Upper lobe of left lung (tissue), 6 donors: ENCODE data around the gene LRRC56. TPM values are rescaled to one million over a fixed set of nuclear protein-coding genes. Genes with fewer than 3 reads are reported as not detected.

Source experiments
- ATAC-seq, 2 donors: fragments of 200-7000 bp; cut with Tn5 transposase; one replicate each; pipeline ENCODE4 v1.9.1; 2022; ENCODE audit warnings: mild to moderate bottlenecking in 2 of 2, moderate library complexity in 2 of 2; ENCODE audit not compliant: low FRiP score in 2 of 2
- DNase-seq, 2 donors: peaks; one replicate each; pipeline ENCODE4 v3.0.0-alpha.2; 2019 to 2020
- H3K27ac ChIP-seq, 4 donors: fragments of 200-600 bp; sonication (generic); one replicate each; pipeline ENCODE4 v1.5.1; 2016 to 2019
- H3K27me3 ChIP-seq, 4 donors: fragments of 200-600 bp; sonication (generic); one replicate each; pipeline ENCODE4 v1.5.1; 2017 to 2019
- H3K36me3 ChIP-seq, 4 donors: fragments of 200-600 bp; sonication (generic); one replicate each; pipeline ENCODE4 v1.5.1; 2016 to 2019
- H3K4me1 ChIP-seq, 4 donors: fragments of 200-600 bp; sonication (generic); one replicate each; pipeline ENCODE4 v1.5.1; 2018 to 2019
- H3K4me3 ChIP-seq, 4 donors: fragments of 200-600 bp; sonication (generic); one replicate each; pipeline ENCODE4 v1.5.1; 2017 to 2019; ENCODE audit warnings: mild to moderate bottlenecking in 2 of 4, moderate library complexity in 1 of 4
- H3K9me3 ChIP-seq, 4 donors: fragments of 200-600 bp; sonication (generic); one replicate each; pipeline ENCODE4 v1.5.1; 2018 to 2019
- EP300 ChIP-seq, 4 donors: sonication (generic); formaldehyde crosslinking; IDR thresholded peaks; one replicate each; pipeline ENCODE4 v1.5.1; 2017; ENCODE audit warnings: antibody characterized with exemption in 4 of 4, control low read depth in 2 of 4
- POLR2A ChIP-seq, 4 donors: fragments of 450-650 bp; IDR thresholded peaks; one replicate each; pipeline ENCODE4 v1.5.1; 2016 to 2017; ENCODE audit warnings: antibody characterized with exemption in 4 of 4, mild to moderate bottlenecking in 2 of 4
- POLR2AphosphoS5 ChIP-seq, 2 donors: sonication (generic); formaldehyde crosslinking; IDR thresholded peaks; one replicate each; pipeline ENCODE4 v1.5.1; 2017; ENCODE audit warnings: antibody characterized with exemption in 2 of 2
- WGBS, 2 donors: methylation state at CpG; one replicate each; pipeline ENCODE4 v1.1.5; 2017 to 2018; 5-methylcytosine and 5-hydroxymethylcytosine counted together
- total RNA-seq, 6 donors: library from RNA; depleted of rRNA in 4 of 6; stranded (reverse); fragments of >200 nt in 4 of 6; gene quantifications; one replicate each; pipeline versions ENCODE4 v1.1.0 to v1.2.1, GENCODE V29; 2016 to 2021
- TF ChIP-seq, protein P1 (sequence below), 6 experiments: fragments of 450-650 bp in 4 of 6; fragments of 200-600 bp in 2 of 6; sonication (generic) in 2 of 6; IDR thresholded peaks; one replicate each; pipeline ENCODE4 v1.5.1; 2016 to 2019; ENCODE audit warnings: antibody characterized with exemption in 6 of 6
- donor health status: DM: no; HTN: no; CAD: no; lungs with moderate emphysema.
- donor health status: DM: no; HTN: yes; CAD: no; lungs with severe emphysema.

Gene LRRC56
- total RNA-seq, 6 donors from 2014 or later: 3.5 to 11.5 (median 5.8) TPM

DNA sequence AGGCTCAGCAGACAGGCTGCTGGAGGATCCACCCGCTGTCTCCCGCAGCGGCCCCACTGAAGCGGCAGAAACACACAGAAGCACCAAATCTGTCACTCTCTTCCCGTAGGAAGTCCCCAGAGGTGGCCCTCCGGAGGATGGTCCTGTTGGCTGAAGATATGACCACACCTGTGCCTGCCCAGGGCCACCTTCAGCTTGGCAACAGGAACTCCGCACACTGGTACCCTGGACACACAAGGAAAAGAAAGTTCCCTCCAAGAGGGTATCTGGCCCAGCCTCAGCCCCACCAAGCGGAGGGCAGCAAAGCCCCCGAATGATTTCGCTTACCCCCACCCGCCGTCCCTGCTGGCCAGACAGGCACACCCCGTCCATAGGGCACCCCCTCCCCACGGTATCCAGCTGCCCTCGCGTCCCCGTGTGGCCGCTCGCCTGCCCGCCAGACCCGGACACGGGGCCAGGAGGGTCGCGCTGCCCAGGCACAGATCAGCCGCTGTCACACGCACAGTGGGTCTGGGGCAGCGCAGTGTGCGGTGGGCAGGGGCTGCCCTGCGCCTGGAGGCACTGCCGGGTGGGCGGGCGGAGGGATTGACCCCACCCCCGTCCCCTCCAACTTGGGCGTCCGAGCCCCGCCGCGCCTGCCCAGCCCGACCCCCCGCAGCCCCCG lies 30.4 kb downstream of the LRRC56 start:
- TF ChIP-seq POLR2AphosphoS5 (IDR thresholded peaks at IDR 0.05) (no peak), EP300 (IDR thresholded peaks at IDR 0.05) (no peak), POLR2A (IDR thresholded peaks at IDR 0.05) (no peak)
- TF ChIP-seq, protein P1, sequence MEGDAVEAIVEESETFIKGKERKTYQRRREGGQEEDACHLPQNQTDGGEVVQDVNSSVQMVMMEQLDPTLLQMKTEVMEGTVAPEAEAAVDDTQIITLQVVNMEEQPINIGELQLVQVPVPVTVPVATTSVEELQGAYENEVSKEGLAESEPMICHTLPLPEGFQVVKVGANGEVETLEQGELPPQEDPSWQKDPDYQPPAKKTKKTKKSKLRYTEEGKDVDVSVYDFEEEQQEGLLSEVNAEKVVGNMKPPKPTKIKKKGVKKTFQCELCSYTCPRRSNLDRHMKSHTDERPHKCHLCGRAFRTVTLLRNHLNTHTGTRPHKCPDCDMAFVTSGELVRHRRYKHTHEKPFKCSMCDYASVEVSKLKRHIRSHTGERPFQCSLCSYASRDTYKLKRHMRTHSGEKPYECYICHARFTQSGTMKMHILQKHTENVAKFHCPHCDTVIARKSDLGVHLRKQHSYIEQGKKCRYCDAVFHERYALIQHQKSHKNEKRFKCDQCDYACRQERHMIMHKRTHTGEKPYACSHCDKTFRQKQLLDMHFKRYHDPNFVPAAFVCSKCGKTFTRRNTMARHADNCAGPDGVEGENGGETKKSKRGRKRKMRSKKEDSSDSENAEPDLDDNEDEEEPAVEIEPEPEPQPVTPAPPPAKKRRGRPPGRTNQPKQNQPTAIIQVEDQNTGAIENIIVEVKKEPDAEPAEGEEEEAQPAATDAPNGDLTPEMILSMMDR (IDR thresholded peaks at IDR 0.05): no peak
- H3K4me1 ChIP-seq: peaks cover 18 to 47% (median 31%) of the 10 kb centered on the region in 4 donors
- peak in 1 of 2 donors; percentile 9 for ATAC-seq
- H3K4me3 ChIP-seq: peak overlapping the region; percentile 33 to 79 (median 66)
- peaks cover 0 to 12% (median 0%) of the 10 kb centered on the region in 4 donors for H3K36me3 ChIP-seq
- H3K9me3 ChIP-seq: no peaks in the 10 kb centered on the region
- H3K27me3 ChIP-seq: no peaks in the 10 kb centered on the region
- peak overlapping the region; percentile 67 to 88 (median 76) for H3K27ac ChIP-seq
- DNase-seq: no peak
- WGBS, 2 donors: 57 to 66% methylated on average over 3 to 13 of the region's 41 CpGs

DNA sequence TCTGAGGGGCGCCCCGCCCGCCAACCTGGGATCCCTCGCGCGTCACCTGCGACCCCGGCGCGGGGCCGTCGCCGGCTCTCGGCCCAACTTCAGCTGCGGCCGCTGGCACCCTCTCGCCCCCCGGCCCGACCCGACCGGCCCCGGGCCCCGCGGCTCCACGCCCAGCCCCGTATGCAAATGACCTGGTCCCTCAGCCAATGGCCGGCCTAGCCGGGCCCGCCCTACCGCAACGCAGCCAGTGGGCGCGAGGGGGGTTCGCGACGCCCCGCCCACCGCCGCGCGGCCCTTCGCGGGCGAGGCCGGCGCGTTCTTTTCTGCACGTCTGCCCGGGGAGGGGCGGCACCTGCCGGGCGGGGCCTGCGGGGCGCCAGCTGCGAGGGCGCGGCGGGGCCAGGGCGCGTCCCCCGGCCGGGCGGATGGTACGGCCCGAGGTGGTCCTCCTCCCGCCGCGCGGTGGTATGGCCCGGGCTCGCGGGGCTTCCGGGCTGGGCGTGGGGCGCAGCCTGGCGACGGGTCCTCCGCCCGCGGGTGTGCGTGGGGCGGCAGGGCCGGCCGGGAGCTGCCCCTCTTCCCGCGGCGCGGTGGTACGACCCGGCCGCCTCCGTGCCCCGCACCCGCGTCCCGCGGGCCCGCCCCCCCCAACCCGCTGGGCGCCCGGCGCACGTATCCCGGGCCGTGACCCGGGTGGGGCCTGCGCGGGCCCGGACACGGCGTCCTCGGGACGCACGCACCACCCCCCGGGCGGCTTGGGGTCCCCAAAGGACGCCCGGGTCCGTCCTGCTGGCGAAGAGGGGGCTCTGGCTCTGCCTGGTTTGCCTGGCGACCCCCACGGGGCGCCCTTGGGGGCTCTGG lies 31.2 kb downstream of the LRRC56 start:
- no peaks in the 10 kb centered on the region for H3K27me3 ChIP-seq
- peak; percentile 93 to 95 for ATAC-seq
- H3K27ac ChIP-seq: peak overlapping the region; percentile 83 to 88 (median 84)
- no peaks in the 10 kb centered on the region for H3K9me3 ChIP-seq
- H3K4me3 ChIP-seq: peak overlapping the region; percentile 58 to 79 (median 76)
- WGBS, 2 donors: 6% methylated on average over 21 of the region's 123 CpGs; no CpG with 5 or more reads in 1 of the 2 donors
- H3K4me1 ChIP-seq: peaks cover 16 to 40% (median 30%) of the 10 kb centered on the region in 4 donors
- peaks cover 0 to 5% (median 0%) of the 10 kb centered on the region in 4 donors for H3K36me3 ChIP-seq
- DNase-seq: peak; percentile 95 to 99
- TF ChIP-seq POLR2AphosphoS5 (IDR thresholded peaks at IDR 0.05) (peak; percentile 11 to 36), EP300 (IDR thresholded peaks at IDR 0.05) (no peak), POLR2A (IDR thresholded peaks at IDR 0.05) (peak in 2 of 4 donors; percentile 59 to 78)
- TF ChIP-seq, protein P1 (IDR thresholded peaks at IDR 0.05): peak in 4 of 6 experiments; percentile 28 to 47 (median 34)

DNA sequence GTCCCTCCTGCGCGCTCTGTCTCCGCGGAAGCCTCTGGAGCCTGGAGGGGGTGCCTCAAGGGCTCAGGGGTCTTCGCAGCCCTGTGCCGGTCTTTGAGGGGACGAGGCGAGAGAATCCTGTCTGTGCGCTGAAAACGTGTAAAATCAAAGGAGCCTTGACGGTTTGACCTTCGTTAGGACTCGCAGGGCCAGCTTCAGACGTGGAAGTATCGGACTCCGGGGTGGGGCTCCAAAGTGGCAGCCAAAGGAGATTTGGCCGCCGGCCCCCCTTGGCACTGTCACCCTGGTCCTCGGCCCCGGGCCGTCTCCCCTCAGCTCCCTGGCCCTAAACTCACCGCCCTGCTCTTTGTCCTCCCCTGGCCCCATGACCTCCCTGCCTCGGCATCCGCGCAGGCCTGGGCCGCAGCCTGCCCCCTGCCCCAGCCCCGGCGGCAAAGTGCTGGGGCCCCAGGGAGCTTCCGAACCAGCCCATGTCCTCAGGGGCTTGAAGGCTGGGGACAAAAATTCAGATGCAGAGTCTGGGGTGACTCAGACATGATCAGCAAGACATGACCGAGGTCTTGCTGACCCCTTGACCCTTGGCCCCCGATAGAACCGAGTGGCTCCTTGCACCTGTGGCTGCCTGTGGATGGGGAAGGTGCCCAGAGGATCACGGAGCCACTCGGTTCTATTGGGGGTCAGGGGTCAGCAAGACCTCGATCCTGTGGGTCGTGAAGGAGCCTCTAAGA lies 32.0 kb downstream of the LRRC56 start:
- WGBS, 2 donors: 47 to 71% methylated on average over 10 to 36 of the region's 36 CpGs
- no peaks in the 10 kb centered on the region for H3K36me3 ChIP-seq
- H3K9me3 ChIP-seq: no peaks in the 10 kb centered on the region
- TF ChIP-seq EP300 (IDR thresholded peaks at IDR 0.05) (no peak), POLR2A (IDR thresholded peaks at IDR 0.05) (no peak), POLR2AphosphoS5 (IDR thresholded peaks at IDR 0.05) (no peak)
- TF ChIP-seq, protein P1 (IDR thresholded peaks at IDR 0.05): no peak
- H3K27me3 ChIP-seq: no peaks in the 10 kb centered on the region
- H3K4me3 ChIP-seq: peak overlapping the region; percentile 58 to 79 (median 76)
- no peak for ATAC-seq
- peak in 1 of 2 donors; percentile 86 for DNase-seq
- H3K27ac ChIP-seq: peak overlapping the region; percentile 83 to 88 (median 84)
- H3K4me1 ChIP-seq: peaks cover 18 to 38% (median 29%) of the 10 kb centered on the region in 4 donors

DNA sequence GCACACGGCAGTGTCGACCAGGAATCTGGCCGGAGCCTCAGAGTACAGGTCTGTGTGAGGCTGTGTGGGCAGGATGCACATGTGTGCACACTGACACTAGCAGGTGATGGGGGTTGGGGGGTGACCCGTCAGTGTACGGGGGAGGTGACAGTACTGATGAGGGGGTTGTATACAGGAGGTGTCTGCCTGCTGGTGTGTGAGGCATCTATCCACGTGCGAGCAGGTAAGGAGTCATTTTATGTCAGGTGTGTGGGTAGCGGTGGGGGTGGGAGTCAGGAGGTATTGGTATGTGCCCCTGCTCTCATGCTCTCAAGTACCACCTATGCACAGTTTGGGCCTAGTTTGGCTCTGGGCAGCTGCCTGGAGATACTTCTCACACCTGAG lies 34.5 kb downstream of the LRRC56 start:
- no peak for ATAC-seq

More for the DNA sequence above, 34.5 kb downstream of the LRRC56 start:
- H3K4me3 ChIP-seq: no peak overlapping the region
- H3K36me3 ChIP-seq: no peaks in the 10 kb centered on the region
- H3K27me3 ChIP-seq: no peaks in the 10 kb centered on the region
- no peaks in the 10 kb centered on the region for H3K9me3 ChIP-seq
- no peak for DNase-seq
- H3K4me1 ChIP-seq: peaks cover 30 to 49% (median 36%) of the 10 kb centered on the region in 4 donors
- WGBS, 2 donors: 41 to 75% methylated on average over 3 to 8 of the region's 8 CpGs
- H3K27ac ChIP-seq: no peak overlapping the region
- TF ChIP-seq POLR2A (IDR thresholded peaks at IDR 0.05) (no peak), EP300 (IDR thresholded peaks at IDR 0.05) (no peak), POLR2AphosphoS5 (IDR thresholded peaks at IDR 0.05) (no peak)
- TF ChIP-seq, protein P1 (IDR thresholded peaks at IDR 0.05): no peak
